ENCODE results near the gene FAM107A. TPM values are rescaled to one million over a fixed set of nuclear protein-coding genes. Genes with fewer than 3 reads are reported as not detected.
A peak's percentile ranks its signal among the peaks of the same experiment; 100 is the strongest.
"Not testable (repeated sequence)": the region's sequence is repeated elsewhere in the genome, so short reads cannot be mapped to it uniquely, and the experiment has no call there.

Gene FAM107A
- polyA plus RNA-seq, 1 donor: 0.72 TPM

DNA sequence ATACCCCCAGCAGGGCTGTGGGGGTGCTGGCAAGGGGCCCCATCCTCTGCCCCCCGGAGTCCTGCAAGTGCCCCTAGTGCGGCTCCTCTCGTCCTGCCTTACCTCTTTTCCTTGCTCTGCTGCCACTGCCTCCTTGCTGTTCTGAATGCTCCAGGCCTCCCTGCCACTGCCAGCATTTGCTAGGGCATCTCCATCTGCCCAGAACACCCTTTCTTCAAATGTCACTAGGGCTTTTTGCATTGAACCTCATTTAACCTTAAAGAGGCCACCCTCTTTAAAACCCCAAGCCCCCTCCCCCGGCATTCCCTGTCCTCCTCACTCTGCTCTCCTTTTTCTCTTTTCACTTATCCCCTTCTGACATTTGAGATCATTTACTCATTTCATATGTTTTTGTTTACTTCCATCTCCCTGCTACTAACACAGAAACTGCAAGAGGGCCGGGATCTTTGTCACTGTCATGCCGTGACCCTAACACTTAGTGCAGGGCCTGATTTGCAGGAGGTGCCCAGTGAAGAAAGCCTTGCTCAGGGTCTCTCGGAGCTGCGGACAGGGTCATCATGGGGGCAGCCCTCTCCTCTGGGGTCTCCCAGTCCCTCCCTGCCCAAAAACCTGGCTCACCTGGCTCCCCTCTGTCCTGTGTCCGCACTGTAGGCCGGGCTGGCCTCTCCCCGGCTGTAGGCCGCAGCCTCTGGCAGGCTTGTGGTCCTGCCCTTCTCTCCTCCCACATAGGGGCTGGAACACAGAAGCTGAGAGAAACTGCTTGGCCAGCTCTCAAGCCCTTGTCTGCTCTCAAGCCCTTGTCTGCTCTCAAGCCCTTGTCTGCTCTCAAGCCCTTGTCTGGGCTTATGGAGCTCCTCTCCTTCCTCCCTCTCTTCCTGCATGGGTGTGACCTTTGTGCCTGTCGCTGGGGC is 40.4 kb downstream of the FAM107A start, which contains the start of gene ACOX2:
TSS of gene ACOX2 (minus strand) at position 690 of the 911 bp plus-strand sequence. CDS start 2,084 bp downstream, outside the sequence.
- DNase-seq (ENCODE audit: low read depth): peak; percentile 87

DNA sequence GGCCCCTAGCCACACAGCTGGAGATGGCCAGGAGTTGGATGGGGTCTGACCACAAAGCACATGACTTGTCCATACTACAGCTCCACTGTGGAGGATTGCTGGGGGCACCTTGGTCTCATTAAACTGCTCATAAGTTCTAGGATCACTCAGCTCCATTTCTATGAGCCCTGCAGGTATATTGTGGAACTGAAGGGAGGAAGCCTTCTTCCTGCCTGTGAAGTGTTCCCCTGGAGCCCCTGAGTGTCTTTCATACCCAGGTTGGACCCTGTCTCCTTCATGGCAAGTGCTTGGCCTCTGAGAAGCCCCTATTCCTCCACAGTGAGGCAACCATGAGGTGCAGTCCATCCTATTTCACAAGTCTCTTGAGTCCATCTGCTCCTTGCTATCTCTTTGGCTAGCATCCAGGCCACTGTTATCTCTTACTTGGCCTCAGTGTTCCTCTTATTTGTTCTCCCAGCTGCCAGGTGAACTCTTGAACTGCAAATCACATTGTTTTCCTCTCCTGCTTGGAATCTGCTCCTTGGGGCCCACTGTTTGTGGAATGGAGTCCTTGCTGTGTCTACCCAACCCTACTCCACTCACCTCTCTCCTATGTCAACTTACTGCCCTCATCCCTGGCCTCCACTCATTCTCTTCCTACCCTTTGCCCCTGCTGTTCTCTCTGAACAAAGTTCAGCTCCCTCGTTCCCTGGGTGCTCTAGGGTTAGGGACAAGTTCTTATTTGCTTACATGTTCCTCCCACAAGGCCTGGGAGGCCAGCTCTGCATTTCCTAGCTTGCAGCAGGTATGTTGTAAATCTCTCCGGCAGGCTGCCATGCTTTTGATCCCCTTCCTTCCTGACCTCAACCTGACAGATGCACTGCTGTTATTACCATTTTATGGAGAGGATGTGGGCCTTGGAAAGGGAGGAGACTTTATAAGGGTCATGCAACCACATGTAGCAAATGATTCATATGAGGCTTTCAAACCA is 41.4 kb downstream of the FAM107A start:
- no peak for DNase-seq (ENCODE audit: low read depth)

DNA sequence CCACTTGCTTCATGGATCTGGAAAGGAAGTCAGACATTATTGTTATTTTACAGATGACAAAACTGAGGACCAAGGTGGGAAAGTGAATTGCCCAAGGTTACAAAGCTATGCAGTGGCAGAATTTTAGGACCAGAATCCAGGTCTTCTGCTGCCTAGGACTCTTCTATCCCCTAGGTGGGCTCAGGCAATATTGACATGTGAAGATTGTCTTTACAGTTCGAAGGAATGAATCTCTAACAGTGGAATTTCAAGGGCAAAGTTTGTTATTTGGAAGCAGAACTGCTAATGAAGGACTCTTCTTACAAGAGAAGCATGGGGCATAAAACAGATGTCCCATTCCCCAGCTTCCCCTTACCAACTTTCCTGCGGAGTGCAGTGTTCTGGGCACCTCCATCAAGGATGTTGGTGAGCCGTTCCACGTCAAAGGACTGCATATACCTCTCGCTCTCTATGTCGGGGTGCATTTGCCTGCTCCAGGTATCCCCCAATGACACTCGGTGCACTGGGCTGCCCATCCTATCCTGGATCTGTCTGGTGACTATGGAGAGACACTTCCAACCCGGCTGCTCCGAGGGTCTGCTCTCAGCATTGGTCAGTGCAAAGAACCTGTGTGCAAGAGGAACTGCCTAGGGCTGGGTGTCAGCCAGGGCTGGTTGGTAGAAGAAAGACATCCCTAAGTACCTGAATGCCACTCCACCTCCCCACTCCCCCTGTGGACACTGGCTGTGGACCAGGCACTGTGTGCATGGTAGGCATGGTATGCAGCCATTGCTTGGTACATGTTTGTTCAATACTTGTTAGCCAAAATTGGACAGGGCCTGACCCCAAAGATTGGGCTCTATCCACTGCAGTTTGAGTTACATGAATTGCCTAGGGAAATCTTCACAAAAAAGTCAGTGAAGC is 42.3 kb downstream of the FAM107A start:
- no peak for DNase-seq (ENCODE audit: low read depth)

- DNase-seq (ENCODE audit: low read depth): no peak
Observed at GRCh38 chr3:58532794-58533220, 44.4 kb downstream of the FAM107A start.

DNA sequence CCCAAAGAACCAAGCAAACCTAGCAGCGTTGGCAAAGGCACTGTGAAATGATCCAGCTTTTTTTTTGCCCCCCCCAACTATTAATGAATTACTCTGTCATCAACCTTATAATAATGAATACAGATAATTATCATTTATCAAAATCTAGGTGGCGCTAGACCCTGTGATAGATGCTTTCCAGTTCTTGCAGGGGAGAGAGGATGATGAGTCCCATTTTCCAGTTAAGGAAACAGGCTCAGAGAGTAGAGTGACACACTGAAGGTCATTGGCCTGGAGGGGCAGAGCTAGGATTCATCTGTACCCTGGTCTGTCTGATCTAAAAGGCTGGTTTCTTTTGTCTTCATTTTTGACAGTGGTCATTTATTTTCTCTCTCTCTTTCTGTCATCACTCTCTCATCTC is 45.2 kb downstream of the FAM107A start:
- no peak for DNase-seq (ENCODE audit: low read depth)

DNA sequence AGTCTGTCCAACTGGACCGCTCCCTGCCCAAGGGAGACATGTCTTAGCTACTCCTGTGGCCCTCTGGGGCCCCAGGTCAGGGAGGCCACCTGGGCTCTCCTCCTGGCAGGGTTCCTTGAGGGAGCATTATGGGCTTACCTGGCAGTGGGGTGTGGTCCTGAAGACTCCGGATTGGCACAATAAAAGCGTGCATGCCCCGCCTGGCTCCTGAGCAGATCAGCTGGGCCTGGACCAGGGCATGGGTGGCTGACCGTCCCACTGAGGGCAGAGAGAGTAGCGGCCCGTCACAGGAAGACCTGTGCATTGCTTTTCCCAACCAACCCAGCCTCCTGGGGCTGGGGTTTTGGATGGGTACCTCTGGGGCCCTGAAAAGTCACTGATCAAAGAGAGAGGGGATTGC is 45.6 kb downstream of the FAM107A start:
- DNase-seq (ENCODE audit: low read depth): no peak

DNA sequence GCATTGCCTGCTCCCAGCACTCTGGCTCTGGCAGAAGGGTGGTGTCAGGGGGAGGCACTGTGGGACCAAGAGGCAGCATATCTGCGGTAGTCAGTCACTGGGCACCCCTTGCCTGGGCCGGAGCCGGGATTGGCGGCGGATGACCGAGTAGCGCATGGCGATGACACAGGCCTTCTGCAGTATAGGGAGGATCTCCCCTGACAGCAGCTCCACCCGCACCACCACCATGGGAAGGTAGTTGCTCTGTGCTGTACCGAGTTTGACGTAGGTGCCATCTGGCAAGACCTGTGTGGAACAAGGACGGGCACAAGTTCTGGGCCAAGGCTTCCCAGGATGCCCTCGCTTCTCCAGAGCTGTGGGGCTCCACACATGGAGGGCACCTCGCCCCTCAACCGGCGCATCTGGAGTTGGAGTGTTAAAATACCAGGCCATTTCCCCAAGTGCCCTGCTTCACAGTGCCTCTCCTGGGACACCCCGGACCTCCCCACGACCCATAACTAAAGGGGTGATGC is 46.8 kb downstream of the FAM107A start:
- DNase-seq (ENCODE audit: low read depth): no peak

GRCh38 chr3:58529516-58530353 is 47.5 kb downstream of the FAM107A start:
- no peak for DNase-seq (ENCODE audit: low read depth)

DNA sequence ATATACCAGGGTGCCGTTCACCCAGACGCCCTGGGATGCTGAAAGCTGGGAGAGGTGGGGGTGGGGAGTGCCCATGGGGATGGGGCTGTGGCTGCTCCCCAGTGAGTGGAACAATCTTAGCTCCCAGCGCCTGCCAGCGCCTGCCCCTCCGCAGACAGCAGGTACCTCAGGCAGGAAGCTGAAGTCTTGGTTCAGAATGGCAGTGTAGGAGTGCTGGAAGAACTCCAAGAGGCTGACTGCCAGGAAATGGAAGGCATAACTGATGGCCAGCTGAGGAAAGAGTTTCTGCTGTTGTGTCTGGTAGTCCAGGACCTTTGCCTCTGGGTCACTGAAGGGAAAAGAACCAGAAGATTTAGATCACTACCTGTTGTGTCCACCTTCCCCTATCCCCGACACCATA is 48.6 kb downstream of the FAM107A start:
- DNase-seq (ENCODE audit: low read depth): no peak

GRCh38 chr3:58527440-58527839 is 49.8 kb downstream of the FAM107A start:
- DNase-seq (ENCODE audit: low read depth): not testable (repeated sequence)

DNA sequence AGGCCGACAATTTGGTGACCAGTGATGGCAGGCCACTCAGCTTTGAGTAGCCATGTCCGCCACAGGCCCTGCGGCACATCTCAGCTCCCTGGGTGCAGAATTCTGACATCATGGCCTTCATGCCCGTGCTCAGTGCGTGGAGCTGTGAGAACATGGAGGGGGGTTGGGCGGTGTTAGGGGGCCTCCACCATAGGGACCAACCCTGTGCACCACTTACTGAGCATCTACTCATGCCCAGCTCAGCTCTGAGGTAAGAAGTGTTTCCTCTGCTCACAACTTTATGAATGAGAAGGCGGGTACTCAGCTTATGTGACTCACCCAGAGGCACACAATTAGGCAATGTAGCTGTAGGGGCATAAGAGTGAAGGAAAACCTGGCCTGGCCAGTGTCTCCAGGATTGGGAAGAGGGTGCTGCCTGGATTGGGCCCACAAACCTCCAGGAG is 50.7 kb downstream of the FAM107A start:
- DNase-seq (ENCODE audit: low read depth): no peak

- no peak for DNase-seq (ENCODE audit: low read depth)
Observed at GRCh38 chr3:58524326-58524888, 52.8 kb downstream of the FAM107A start.

DNA sequence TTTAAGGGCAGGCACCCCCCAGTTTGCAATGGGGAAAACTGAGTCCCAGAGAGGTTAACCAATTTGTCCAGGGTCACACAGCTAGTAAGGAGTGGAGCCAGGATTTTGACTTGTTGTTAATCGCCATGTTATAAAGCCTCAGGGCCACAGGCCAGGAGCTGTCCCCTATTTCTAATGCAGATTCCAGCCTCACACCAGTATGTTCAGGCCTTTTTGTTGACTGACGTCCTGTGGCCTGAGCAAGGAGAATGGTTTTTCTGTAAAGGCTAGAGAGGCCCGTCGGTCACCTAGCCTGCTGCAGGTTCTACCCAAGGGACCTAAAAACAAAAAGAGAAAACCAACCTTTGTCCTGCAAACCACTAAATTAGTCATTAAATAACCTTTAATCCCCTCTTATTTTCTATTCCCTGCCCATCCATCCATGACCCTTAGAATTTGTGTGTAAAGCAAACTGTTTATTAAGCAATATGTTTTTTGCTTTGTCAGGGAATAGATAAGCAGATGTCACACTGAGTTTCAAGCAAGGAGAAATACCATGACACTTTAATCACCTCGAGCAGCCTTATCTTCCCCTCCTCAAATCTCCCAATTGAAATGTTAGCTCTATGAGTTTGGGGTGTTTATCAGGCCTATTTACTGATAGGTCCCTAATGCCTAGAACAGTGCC is 54.3 kb downstream of the FAM107A start:
- no peak for DNase-seq (ENCODE audit: low read depth)

DNA sequence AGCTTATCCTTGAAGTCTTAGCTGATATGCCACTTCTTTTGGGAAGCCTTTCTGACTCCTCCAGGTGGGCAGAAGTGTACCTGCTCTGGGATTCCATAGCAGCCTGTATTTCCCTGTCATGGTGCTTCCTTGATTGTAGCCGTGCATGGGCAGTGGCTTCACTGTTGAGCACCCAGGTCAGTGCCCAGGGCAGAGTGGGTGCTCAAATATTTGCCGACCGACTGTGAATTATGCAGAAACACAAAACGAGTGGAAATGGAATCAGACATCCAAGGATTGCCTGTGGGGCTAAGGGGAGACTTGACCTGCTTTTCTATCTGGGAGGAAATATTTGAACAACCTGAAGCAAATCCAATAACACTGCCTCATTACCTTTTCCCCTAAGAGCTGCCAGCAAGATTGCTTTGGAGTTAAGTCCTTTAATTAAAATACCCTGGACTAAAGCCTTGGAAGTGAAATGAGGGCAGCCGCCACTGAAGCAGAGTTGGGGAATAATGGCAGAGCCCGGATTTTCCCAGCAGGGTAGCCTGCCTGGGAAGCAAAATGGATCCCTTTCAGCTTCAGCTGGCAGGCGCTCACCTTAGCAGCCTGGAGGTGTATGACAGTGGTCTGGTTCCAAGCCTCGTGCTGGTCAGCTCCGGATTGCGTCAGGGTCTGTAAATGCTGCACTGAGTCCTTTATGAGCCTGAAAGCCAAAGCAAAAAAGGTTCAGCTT is 55.1 kb downstream of the FAM107A start:
- DNase-seq (ENCODE audit: low read depth): no peak

- no peak for DNase-seq (ENCODE audit: low read depth)
Observed at GRCh38 chr3:58521336-58521670, 55.9 kb downstream of the FAM107A start.

- DNase-seq (ENCODE audit: low read depth): no peak
Observed at GRCh38 chr3:58520403-58521335, 56.5 kb downstream of the FAM107A start.

DNA sequence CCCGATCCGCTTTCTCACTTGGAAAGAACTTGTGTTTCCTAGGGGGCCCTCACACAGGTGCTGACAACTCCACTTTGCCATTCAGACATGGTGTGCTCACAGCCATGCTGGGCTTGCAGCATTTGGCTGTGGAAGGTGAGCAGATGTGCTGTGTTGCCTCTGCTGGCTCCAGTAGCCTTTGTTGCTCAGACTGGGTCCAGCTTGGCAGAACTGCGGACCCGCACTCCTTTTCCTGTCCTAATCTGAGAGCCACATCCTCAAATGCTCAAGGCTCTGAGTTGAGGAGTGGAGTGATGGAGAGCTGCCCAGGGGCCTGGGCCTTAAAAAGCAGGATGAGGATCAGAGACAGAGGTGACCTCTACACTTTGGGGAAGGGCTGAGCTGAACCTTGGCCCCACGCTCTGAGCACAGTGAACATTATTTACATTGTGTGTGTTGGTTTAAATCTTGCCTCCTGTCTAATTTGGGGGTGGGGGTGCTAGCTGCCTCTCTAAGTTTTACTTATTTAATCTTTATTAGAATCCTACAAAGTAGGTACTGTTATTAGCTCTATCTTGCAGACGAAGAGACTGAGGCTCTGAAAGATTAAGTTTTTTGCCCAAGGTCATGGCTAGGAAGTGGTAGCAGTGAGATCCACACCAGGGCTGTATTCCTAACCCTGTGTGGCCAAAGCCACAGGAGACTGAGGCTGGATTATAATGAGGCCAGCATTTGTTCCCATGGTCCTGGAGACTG is 57.4 kb downstream of the FAM107A start:
- no peak for DNase-seq (ENCODE audit: low read depth)
